ENCODE results near the gene CRTAP. TPM values are rescaled to one million over a fixed set of nuclear protein-coding genes. Genes with fewer than 3 reads are reported as not detected.

The CRTAP gene
- total and polyA plus RNA-seq, 2 of the 13 experiments (the other 11 are each of a cell fraction or from before 2014, with no cell fraction given): 54.2 to 119 TPM

GRCh38 chr3:33115024-33115768 is 1.4 kb downstream of the CRTAP start (continued):
- no peak for TF ChIP-seq ZNF18 (CRISPR knock-in tag; IDR thresholded peaks at IDR 0.05; ENCODE audit: insufficient replicate concordance)
- no peak for TF ChIP-seq ZNF607 (CRISPR knock-in tag; IDR thresholded peaks at IDR 0.05; ENCODE audit: borderline replicate concordance)

- in situ Hi-C loops (cut with HindIII; ENCODE audit: extremely low pct_ligation_motif_present, low pct_unique_long_range_greater_than_20kb): no loop called here
- Histone ChIP-seq H3K4me1 (ENCODE audit: insufficient read depth, low read length) (peaks cover 31% of the 10 kb centered on the region), H3K36me3 (replicated peaks in 1 of 2; ENCODE audit: control insufficient read depth in 1 of 2, insufficient read depth in 2 of 2, low read length in 2 of 2) (peaks cover 3 to 15% of the 10 kb centered on the region in 2 experiments; a peak in 3 of 5 replicates), H3K27ac (ENCODE audit: extremely low read length, insufficient read depth, low read length) (no peak overlapping the region), H4K20me1 (ENCODE audit: insufficient read depth, low read length) (no peaks in the 10 kb centered on the region), H3K27me3 (ENCODE audit: control insufficient read depth in 1 of 2, insufficient read depth in 2 of 2, low read length in 2 of 2) (no peaks in the 10 kb centered on the region; a peak in 1 of 5 replicates), H3K9ac (ENCODE audit: insufficient read depth, low read depth, low read length) (no peak overlapping the region), H3K4me3 (replicated peaks in 1 of 3; ENCODE audit: insufficient read depth in 1 of 3, low read depth in 2 of 3, low read length in 3 of 3) (no peak overlapping the region), H2AFZ (ENCODE audit: low read length) (no peak overlapping the region), H3K9me3 (ENCODE audit: low read length) (no peaks in the 10 kb centered on the region), H3K79me2 (ENCODE audit: insufficient read depth, low read length) (peaks cover 2% of the 10 kb centered on the region), H3K4me2 (ENCODE audit: low read depth, low read length) (no peak overlapping the region)
- FAIRE-seq (no peak), ATAC-seq (no peak), DNase-seq (ENCODE audit: low spot score) (no peak)
- no TSS peak for BruUV-seq (replicated peaks)
- ChIA-PET POLR2A (no interaction called here), CTCF (ENCODE audit: low intra/inter-chr PET ratio, low total read pairs) (no interaction called here)
- 98% methylated on average over 3 of the region's 3 CpGs for WGBS (ENCODE audit: low lambda C conversion rate)
- intact Hi-C loops (cut with micrococcal nuclease; ENCODE audit: unreplicated experiment): no loop called here
- TF ChIP-seq NFE2 (CRISPR knock-in tag; IDR thresholded peaks at IDR 0.05) (no peak), ZNF547 (CRISPR knock-in tag; IDR thresholded peaks at IDR 0.05) (no peak), ZNF607 (CRISPR knock-in tag; IDR thresholded peaks at IDR 0.05; ENCODE audit: borderline replicate concordance) (no peak), ZNF383 (CRISPR knock-in tag; IDR thresholded peaks at IDR 0.05; ENCODE audit: borderline replicate concordance) (no peak), ARID5B (CRISPR knock-in tag; IDR thresholded peaks at IDR 0.05) (no peak)
These were observed 3.6 kb downstream of the CRTAP start for GRCh38 chr3:33117461-33117860.

All from HepG2 (cell line).